Middle frontal gyrus (tissue), 1 donor: Measurements from ENCODE around the gene CGN.

Source experiments
- DNase-seq: peaks from one replicate; pipeline ENCODE4 v3.0.0-alpha.2; 2015; ENCODE audit warnings: low spot score; ENCODE audit errors: extremely low spot score

CGN gene

DNA sequence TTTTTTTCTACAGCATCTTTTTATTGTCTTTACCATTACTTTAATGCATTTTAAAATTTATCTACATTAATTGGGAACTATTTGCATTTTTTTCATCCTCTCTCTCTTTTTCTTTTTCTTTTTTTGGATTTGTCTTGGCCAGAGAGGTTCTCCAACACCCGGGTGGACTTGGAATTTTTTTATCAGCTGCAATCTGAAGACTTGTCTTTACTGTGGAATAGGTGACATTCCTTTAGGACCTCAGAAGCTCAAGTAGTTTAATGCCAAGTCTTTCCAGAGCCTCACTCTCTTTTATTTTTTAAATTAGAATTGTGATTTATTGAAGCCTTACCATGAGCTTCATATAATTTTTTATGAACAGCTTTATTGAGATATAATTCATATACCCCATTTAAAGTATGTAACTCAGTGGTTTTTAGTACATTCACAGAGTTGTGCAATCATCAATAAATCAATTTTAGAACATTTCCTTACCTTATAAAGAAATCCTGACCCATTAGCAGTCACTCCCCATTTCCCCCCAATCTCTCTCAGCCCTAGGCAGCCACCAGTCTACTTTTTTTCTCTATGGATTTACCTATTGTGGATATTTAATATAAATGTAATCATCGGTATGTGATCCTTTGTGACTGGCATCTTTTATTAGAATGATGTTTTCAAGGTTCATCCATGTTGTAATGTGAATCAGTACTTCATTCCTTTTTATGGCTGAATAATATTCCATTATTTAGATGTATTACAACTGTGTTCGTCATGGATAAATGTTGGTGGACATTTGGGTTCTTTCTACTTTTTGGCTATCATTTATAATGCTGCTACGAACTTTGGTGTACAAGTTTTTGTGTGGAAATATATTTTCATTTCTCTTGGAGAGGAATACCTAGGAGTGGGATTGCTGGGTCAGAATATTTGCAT, 35.1 kb downstream of the CGN start:
- no peak for DNase-seq

DNA sequence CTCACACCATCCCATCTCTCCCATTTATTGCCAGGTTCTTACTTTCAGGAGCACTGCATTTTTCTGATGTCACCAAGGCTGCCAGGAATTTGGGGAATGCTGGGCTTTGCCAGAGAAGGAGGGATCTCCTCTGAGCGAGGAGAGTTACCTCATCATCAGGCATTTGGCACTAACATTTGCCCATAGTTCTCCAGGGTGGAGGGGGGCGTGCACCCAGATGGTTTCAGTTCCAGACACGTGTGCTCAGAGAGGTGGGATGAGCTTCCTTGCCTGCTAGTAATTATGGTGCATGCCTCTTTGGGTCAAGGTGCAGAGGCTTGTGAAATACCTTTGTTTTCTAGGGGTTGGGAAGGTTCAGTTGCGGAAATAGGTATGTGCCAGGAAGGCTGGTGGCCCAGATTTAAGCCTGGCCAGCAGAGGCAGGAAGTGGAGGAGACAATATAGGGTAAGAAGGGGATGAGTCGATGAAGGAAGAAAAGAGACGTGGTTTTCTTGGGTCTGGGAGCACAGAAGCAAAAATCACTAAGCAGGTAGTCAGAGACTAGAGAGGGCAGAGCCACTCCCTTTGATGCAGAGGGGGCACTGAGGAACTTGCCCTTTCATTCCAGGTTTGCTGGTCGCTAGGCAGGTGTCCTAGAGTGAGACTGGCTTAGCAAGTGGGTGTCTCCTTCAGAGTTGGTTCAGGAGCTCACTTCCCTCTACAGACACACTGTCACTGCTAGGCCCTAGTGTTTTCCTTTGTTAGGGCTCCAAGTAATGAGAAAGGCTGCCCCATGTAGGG, 36.1 kb downstream of the CGN start:
- no peak for DNase-seq

DNA sequence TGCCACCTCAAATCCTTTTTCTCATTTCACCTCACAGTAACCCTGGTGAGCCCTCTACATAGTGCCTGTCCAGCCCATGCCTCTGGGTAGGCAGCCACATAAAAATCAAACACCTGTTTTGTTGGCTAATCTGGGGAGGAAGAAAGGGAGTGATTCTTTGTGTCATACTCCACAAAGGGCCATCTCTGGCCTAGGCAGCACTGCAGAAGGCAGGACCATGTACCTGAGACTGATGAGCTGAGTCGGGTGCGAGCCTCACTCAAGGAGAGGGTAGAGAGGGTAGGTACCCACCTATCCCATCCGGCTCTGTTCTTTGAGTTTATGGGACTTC, 36.7 kb downstream of the CGN start:
- no peak for DNase-seq

DNA sequence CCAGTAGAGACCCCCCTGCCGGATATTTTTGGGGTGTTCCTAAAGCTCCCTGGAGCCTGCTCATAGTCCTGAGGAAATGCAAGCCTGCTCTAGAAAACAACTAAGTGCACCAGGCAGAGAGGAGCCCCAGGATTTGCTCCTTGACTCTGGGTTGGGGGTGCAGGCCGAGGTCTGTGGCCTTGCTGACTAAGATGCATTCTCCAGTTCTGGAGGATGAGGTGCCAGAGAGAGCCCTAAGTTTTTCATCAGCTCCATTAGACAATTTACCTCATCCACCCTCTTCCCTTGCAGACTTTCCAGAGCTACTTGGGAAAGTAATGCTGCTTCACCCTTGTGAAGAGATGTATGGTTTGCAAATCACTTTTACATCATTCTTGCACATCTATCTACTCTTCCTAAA, 38.0 kb downstream of the CGN start:
- no peak for DNase-seq

DNA sequence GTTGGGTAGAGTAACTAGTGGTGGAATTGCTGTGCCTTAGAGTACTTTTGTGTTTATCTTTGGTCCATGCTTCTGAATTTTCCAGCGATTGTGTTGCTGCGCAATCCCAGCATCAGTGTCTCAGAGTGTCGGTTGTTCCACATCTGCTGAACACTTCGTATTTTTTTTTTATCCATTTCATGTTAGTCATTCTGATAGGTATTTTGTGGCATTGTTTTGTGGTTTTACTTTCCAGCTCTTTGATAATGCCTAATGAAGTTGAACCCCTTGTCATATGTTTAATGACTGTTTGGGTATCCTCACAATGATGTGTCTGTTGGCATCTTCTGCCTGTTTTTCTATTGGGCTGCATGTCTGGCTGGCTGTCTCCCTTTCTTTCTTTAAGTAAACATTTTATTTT, 42.5 kb downstream of the CGN start:
- DNase-seq: no peak

DNA sequence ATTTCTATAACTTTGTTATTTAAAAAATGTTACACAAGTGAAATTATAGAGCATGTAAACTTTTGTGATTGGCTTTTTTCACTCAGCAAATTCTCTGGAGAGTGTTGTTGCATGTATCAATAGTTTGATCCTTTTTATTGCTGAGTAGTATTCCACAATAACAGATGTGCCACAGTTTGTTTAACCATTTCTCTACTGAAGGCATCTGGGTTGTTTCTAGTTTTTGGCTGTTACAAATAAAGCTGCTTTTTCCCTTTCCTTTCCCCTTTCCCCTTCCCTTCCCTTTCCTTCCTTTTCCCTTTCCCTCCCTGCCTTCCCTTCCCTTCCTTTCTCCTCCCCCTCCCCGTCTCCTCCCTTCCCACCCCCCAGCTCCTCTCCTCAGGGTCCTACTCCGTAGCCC, 44.9 kb downstream of the CGN start:
- DNase-seq: no peak

DNA sequence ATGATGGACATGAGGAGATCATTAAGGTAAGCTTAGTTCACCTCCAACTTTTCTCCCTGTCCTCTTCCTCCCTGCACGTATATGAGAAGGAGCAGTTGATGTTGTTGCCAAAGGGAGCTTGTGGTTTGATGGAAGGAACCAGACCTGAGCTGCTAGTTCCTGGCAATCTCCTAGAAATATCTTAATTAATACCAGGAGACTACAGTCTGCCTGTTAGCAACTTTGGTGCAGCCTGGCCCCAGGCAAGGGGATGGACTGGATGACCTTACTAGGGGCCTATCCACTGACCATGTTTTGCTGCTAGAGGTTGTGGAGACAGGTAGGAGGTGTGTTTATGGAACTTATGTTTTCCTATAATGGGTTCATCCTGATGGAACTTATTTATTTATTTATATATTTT, 51.5 kb downstream of the CGN start:
- no peak for DNase-seq

DNA sequence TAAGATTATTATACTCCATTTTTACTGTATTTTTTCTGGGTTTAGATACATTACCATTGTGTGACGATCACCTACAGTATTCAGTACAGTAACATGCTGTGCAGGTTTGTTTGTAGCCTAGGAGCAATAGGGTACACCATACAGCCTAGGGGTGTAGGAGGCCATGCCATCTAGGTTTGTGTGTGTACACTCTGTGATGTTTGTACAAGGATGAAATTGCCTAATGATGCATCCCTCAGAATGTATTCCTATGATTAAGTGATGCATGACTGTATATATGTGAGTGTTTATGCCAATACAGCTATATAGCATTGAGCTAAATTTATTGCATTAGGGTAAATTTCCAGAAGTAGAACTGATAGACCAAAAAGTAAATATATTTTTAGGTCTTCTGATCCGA, 52.2 kb downstream of the CGN start:
- no peak for DNase-seq

DNA sequence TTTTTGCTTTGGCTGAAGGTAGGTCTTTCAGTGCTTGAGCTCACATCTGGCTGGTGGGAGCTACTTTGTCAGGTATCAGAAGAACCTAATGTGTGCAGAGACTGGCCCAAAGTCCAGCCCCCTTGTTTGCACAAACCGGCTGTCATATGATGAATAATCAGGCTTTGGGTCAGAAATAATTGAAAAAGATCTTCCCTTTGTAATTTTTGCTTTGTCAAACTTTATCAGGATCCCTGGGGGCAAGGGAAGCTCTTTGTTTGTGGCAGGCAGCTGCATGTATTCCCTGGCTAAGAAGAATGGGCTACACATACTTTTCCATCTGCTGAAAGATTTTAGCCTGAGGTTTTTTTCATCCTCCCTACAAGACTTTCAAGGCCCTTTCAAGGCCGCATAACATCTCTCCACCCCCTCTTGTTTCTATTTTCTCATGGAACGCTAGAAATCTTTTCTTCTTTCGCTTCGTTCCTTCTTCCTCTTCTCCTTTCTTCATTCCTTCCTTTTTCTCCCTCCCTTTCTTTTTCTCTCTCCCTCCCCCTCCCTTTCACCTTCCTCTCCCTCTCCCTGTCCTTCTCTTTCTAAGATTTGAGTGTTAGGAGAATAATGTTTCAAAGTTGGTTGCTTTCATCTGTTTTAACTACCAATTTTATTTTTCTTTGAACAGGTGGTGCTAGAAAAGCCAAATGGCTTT, 54.5 kb downstream of the CGN start:
- DNase-seq: no peak

DNA sequence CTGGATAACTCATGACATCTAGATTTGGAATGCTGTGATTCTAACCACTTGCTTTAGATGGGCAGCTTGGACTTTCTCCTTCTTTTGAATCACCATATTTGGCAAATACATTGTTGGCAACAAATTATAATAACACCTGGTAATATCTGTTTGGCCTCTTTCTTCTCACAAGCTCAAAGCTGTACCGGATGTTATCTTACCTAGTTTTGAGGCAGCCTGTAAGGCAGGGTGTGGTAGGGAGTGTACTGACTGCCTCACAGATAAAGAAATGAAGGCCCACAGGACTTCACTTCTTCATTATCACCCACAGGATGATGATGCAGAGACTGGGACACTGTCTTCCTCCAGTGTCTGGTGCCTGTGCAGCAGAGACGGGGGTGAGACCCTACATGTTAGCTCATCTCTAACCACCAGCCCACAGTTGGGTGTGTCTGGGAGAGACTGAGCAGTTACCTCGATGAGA, 57.5 kb downstream of the CGN start:
- DNase-seq: no peak

DNA sequence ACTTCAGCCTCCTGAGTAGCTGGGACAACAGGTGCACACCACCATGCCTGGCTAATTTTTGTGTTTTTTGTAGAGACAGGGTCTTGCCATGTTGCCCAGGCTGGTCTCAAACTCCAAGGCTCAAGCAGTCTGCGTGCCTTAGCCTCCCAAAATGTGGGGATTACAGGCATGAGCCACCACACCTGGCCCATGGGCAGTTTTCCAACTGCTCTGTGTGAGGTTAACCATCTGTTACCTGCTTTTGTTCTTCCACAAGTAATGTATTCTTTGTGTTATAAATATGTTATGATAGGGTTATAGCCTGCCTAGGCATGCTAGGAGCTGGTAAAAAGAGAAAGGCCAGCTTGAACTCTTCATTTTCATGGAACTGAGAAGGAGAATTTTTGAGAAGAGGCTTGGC, 59.6 kb downstream of the CGN start:
- no peak for DNase-seq

DNA sequence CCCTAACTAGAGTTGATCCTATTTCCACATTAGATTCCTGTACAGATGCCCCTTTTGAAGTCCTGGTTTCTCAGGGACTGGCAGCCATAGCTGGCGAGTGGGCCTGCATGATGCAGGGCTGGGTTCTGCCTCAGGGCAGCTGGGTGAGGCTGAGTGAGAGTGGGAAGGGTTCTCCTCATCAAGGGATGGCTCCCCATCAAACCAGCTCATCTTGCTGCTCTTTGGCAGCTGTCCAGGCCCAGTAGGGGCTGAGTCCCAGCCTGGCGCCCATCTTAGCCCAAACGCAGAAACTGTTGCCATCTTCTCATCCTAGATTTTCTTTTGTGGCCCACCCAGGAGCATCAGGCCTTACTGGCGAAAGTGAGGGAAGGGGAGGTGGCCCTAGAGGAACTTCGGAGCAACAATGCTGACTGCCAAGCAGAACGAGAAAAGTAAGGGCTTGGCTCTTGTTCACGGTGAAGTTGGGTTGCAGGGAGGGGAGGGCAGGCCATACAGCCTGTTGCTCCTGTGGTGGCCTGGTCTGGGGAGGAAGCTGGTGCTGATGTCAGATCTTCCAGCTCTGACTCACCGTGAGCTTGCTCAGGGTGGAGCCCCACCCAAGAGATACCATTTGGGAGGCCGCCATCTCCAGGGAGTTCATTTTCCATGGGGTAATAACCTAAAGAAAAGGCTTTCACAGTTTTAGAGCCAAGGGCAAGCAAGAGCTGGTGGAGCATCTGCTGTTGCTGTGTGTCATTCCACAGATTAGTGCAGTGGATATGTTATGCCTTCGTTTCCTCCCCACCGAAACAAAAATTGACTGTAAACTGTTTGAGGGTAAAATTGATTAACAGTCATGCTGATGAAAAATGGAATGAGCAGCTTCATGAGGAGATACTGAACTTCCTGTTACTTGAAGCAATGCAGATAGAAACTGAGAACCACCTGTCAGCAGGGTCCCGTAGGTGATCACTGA, 63.7 kb downstream of the CGN start:
- DNase-seq: no peak

DNA sequence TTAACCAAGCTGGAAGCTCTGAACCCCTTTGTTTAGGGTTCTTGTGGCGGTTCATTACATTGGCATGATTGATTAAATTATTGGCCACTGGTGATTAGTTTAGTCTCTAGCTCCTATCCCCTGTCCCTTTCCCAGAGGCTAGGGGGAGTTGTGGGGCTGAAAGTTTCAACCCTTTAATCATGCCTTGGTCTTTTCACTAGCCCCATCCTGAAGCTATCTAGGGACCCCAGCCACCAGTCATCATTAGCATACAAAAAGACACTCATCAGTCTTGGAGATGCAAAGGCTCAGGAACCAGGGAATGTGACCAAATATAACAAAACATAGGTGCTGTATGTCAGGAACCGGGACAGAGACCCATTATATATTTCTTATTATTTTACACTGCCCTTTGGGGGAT, 66.0 kb downstream of the CGN start:
- DNase-seq: no peak

DNA sequence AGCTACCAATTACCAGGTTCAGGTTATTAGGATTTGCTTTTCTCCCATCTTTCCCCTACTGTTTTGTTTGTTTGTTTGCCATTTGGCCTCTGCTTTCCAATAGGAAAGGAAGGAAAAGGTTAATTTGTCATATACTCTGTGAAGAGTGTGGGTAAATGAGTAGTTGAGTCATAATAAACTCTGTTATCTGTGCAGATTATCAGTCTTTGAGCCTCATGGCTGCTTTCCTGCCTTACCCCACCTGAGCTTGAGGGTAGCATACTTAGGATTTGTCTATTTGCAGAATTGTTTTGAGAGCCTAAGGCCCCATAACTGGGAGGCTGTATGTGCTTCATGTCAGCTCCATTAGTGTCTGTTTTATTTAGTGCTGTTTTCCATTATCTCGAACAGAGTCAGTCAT, 67.8 kb downstream of the CGN start:
- DNase-seq: no peak

DNA sequence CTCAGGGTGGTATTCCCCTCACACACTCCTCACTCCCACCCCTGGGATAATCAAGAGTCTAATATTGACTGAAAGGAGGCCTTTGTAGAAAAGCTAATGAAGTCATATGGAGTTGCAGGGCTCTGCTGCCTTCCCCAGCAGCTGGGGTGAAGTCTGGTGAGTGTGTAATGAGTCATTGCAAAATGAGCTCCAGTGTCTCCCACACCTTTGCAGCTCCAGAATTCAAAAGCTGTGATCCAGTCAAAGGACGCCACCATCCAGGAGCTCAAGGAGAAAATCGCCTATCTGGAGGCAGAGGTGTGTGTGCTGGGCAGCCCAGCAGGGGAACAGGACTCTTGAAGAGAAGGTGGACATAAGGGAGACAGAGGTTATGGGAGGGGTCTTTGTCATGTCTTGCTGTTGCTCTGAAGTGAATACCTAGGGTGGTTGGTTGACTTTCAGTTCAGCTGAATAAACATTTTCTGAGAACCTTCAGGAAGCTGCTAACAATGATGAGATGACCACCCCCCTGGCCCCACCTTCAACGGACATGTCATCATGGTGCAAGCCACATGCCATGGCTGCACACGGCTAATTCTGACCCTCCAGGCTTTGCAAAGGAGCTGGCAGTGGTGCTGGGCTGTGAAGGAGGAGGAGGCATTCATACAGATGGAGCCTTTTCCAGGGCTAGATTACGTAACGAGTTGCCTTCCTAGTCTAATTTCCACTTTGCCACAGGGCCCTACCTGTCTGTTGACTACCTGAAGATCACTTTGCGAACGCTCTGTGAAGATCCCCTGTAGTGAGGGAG, 68.4 kb downstream of the CGN start:
- DNase-seq: no peak

DNA sequence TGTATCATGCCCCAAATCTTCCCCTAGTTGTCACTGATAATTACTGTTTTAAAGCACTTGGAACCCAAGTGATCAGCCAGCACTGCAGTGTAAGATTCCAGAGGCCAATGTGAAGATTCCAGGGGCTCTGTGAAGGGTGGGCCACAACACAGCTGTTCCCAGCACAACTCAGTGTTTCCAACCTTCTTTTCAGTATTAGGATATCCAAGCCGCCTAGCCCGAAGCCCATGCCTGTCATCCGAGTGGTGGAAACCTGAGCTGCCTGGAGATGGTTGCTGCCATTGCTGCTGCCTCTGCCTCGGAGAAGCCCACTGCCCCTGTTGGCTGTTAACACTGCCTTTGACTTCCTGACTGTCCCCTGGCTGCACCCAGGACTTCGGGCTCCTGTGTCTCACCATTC, 70.3 kb downstream of the CGN start:
- DNase-seq: no peak

DNA sequence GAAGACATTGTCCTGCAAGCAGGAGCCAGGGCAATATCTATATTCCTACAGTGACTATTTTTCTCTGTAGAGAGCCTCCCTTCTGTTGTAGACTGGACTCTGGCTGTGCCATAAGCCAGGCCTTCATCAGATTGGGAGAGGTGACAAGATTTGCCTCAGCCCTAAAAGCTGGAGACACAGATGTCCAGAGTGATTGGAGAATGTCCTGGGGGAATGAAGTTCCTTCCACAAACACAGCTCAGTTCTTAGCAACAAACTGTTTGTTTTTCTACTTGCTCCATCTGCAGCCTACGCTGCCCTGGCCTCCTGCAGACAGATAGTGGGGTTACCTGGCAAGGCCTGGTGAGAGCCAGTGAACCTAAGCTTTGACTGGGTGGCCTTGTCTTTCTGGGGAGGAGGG, 70.7 kb downstream of the CGN start:
- no peak for DNase-seq

DNA sequence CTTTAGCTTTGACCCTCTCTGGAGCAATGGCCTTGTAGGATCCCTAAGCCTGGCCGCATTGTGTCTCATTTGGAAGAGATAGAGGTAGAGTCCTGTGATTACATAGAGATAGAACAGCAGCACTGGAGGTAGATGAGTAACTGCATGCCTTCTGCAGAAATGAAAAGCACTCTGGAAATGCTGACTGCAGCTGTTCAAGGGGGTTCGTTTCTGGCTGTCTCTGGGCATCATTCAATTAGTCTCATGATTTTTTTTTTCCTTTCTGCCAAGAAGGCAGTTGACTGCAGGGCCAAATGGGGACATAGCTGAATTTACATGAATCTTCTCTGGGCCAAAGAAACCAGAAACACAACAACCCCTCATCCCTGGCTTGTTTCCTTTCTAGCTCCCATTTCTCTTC, 72.6 kb downstream of the CGN start:
- DNase-seq: no peak

DNA sequence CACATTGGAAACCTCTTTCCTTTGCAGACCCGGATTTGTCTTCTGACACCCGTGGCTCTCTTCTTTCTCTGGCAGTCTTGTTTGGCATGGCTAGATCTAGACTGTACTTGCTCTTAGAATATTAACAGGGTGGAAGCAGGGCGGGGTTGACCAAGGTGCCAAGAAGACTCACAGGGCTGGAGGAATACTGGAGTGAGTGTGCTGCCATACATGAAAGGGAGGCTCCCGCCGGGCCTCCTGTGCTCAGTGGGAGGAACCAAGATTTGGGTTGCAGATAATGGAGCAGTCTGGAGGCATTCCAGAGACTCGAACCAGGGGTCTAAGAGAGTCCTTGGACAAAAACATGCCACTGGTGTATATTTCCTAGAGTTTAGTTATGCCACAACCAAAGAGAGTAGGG, 73.1 kb downstream of the CGN start:
- no peak for DNase-seq

DNA sequence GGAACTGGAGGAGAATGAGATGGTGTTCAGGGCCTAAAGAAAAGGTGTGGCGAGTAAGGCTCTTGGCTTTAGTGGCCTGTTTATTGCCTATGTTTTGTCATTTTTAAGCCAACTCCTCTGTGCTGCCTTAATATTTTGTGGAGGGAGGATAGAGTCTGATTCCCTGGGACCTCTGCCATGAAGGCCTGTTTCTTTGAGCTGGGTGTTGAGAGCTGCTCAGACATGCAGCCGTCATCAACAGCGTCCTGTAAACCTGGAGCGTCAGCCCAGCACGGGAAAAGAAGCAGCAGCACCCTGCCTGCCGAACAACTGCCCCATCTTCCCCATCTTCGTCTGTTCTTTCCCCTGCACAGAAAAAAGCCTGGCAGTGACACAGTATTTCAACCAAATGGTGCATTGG, 73.6 kb downstream of the CGN start:
- no peak for DNase-seq
